ENCODE results near the gene TNFRSF6B. TPM values are rescaled to one million over a fixed set of nuclear protein-coding genes. Genes with fewer than 3 reads are reported as not detected.

TNFRSF6B gene
- total and polyA plus RNA-seq, 2 of the 4 experiments (the other 2 are of a cell fraction), result 1.3 to 11.0 TPM

DNA sequence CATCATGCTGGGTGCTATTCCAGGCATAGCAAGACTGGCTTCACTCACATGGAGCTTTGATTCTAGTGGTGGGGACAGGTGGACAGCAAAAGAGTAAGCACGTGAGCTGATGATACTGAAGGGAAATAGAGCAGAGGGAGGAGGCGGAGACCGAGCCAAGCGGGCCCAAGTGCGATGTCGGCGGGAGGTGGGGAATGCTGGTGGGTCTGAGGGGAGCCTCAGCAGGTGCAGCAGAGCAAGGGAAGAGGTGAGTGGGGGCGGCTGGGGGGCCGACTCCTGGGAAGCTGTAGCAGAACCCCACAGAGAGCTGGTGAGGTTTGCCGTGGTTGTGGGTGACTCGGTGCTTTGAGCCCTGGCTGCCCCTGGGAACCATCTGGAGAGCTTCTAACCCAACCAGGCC lies 28.1 kb upstream of the TNFRSF6B start:
- Histone ChIP-seq H2BK120ac (ENCODE audit: low read depth, low read length) (no peak overlapping the region), H3K36me3 (ENCODE audit: control insufficient read depth, insufficient read depth, low read length) (peaks cover 47% of the 10 kb centered on the region), H3K18ac (ENCODE audit: low read depth, low read length) (no peak overlapping the region), H2AK5ac (ENCODE audit: low read depth, low read length) (no peak overlapping the region), H3K27me3 (ENCODE audit: control insufficient read depth, insufficient read depth, low read length) (no peaks in the 10 kb centered on the region), H4K8ac (ENCODE audit: low read depth in 2 of 2, low read length in 2 of 2) (no peak overlapping the region), H4K20me1 (ENCODE audit: insufficient read depth, low read length) (no peaks in the 10 kb centered on the region), H2BK20ac (ENCODE audit: low read depth, low read length) (no peak overlapping the region), H3K14ac (replicated peaks; ENCODE audit: low read depth, low read length) (no peak overlapping the region), H3K9me3 (ENCODE audit: control insufficient read depth, insufficient read depth, low read length) (no peaks in the 10 kb centered on the region), H2BK15ac (ENCODE audit: low read depth, low read length) (no peak overlapping the region), H3K4me1 (ENCODE audit: control insufficient read depth, insufficient read depth, low read length) (no peaks in the 10 kb centered on the region; the same call in 1 of the 2 replicates), H3K4me2 (ENCODE audit: low read depth, low read length) (no peak overlapping the region), H3K23ac (ENCODE audit: low read depth, low read length) (no peak overlapping the region), H4K91ac (ENCODE audit: insufficient read depth, low read depth, low read length) (no peak overlapping the region), H2AFZ (replicated peaks; ENCODE audit: low read length, poor library complexity) (no peak overlapping the region), H3K79me1 (ENCODE audit: low read depth in 1 of 2, low read length in 2 of 2) (peaks cover 3 to 24% of the 10 kb centered on the region in 2 experiments; a peak in 3 of 4 replicates), H4K5ac (ENCODE audit: low read depth, low read length) (no peak overlapping the region), H3K4ac (ENCODE audit: low read depth, low read length) (no peak overlapping the region), H3K27ac (ENCODE audit: insufficient read depth, low read length) (no peak overlapping the region), H3K56ac (ENCODE audit: extremely low read depth, insufficient read depth, low read length) (no peak overlapping the region), H3K9ac (ENCODE audit: low read depth, low read length) (no peak overlapping the region), H3K4me3 (ENCODE audit: insufficient read depth, low read depth, low read length) (no peak overlapping the region), H3K9me1 (ENCODE audit: insufficient read depth, low read length) (no peaks in the 10 kb centered on the region), H2BK5ac (ENCODE audit: low read depth, low read length, poor library complexity, severe bottlenecking) (no peak overlapping the region), H2AK9ac (replicated peaks; ENCODE audit: low read depth, low read length, poor library complexity) (no peak overlapping the region)
- ATAC-seq (ENCODE audit: low read depth) (no peak), DNase-seq (no peak)
- ChIA-PET CTCF (no interaction called here), POLR2A (ENCODE audit: unreplicated experiment) (no interaction called here)
- no TSS peak for BruUV-seq (replicated peaks)
- dilution Hi-C loops (cut with HindIII; ENCODE audit: low sequenced_read_pairs, unreplicated experiment) (no loop called here), intact Hi-C loops (cut with micrococcal nuclease) (no loop called here), in situ Hi-C loops (cut with MboI; ENCODE audit: low sequenced_read_pairs) (no loop called here)
- 97% methylated on average over 6 of the region's 11 CpGs; no CpG with 5 or more reads in 1 of the 2 experiments for WGBS, 2 experiments (ENCODE audit: extremely low coverage in 2 of 2, insufficient read length in 1 of 2)
- TF ChIP-seq MAZ (IDR thresholded peaks at IDR 0.05; ENCODE audit: borderline replicate concordance, low read depth, low read length) (no peak), NFE2L2 (IDR thresholded peaks at IDR 0.05; ENCODE audit: low read depth, low read length) (no peak), SMC3 (IDR thresholded peaks at IDR 0.05; ENCODE audit: low read depth, low read length) (no peak), BHLHE40 (IDR thresholded peaks at IDR 0.05; ENCODE audit: low read depth, low read length) (no peak), CHD1 (IDR thresholded peaks at IDR 0.05; ENCODE audit: low read depth, low read length) (no peak), RFX5 (IDR thresholded peaks at IDR 0.05; ENCODE audit: low read depth, low read length) (no peak), FOS (IDR thresholded peaks at IDR 0.05; ENCODE audit: low read depth, low read length) (no peak), RCOR1 (IDR thresholded peaks at IDR 0.05; ENCODE audit: insufficient replicate concordance, low read length) (no peak), RAD21 (IDR thresholded peaks at IDR 0.05; ENCODE audit: low read length) (no peak), CEBPB (IDR thresholded peaks at IDR 0.05; ENCODE audit: low read depth, low read length) (no peak), MXI1 (IDR thresholded peaks at IDR 0.05; ENCODE audit: borderline replicate concordance, low read depth, low read length) (no peak), POLR2A (IDR thresholded peaks at IDR 0.05; ENCODE audit: low read depth, low read length) (no peak), MAFK (IDR thresholded peaks at IDR 0.05; ENCODE audit: low read depth, low read length) (no peak)
- TF ChIP-seq, protein P1, sequence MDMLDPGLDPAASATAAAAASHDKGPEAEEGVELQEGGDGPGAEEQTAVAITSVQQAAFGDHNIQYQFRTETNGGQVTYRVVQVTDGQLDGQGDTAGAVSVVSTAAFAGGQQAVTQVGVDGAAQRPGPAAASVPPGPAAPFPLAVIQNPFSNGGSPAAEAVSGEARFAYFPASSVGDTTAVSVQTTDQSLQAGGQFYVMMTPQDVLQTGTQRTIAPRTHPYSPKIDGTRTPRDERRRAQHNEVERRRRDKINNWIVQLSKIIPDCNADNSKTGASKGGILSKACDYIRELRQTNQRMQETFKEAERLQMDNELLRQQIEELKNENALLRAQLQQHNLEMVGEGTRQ (IDR thresholded peaks at IDR 0.05; ENCODE audit: low read depth, low read length), result no peak
